ENCODE data around the gene NPHP1. TPM values are rescaled to one million over a fixed set of nuclear protein-coding genes. Genes with fewer than 3 reads are reported as not detected.
"Not testable (repeated sequence)": the region's sequence is repeated elsewhere in the genome, so short reads cannot be mapped to it uniquely, and the experiment has no call there.

Gene NPHP1
- total and polyA plus RNA-seq, 5 donors, result 4.7 to 6.6 (median 4.9) TPM

DNA sequence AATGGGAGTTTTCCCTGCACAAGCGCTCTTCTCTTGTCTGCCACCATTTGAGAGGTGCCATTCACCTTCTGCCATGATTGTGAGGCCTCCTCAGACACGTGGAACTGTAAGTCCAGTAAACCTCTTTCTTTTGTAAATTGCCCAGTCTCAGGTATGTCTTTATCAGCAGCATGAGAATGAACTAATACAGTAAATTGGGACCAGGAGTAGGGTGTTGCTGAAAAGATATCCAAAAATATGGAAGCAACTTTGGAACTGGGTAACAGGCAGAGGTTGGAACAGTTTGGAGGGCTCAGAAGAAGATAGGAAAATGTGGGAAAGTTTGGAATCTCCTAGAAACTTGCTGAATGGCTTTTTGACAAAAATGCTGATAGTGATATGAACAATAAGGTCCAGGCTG lies 50.6 kb downstream of the NPHP1 start:
- H3K27me3 ChIP-seq (ENCODE audit: control insufficient read depth, insufficient read depth); DNase-seq; H3K27ac ChIP-seq (ENCODE audit: low read length); ATAC-seq; H3K9me3 ChIP-seq (ENCODE audit: control insufficient read depth, low read length); H3K4me1 ChIP-seq (ENCODE audit: control insufficient read depth, insufficient read depth, low read length); H3K4me3 ChIP-seq (ENCODE audit: low read length): not testable (repeated sequence)
- intact Hi-C loops (cut with DNase I), result loop anchor here in 1 of 4 donors (10.0 kb wide), 1 partner anchor 49 kb away; no protein-coding TSS in a partner anchor
- WGBS, result 94% methylated on average over 2 of the region's 2 CpGs

DNA sequence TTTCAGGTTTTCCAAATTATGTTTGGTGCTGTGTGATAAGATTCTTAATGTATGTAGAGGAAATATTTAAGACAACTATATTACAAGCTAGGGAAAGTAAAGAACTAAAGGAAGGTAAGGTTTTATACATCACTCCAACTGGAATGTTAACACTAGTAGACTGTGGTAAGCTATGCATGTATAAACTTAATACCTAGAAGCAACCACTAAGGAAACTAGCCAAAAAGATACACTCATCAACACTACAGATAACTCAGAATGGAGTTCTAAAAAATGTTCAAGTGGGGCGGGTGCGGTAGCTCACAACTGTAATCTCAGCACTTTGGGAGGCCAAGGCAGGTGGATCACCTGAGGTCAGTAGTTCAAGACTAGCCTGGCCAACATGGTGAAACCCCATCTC lies 51.4 kb downstream of the NPHP1 start:
- WGBS, result 96% methylated on average over 2 of the region's 2 CpGs
- DNase-seq (no peak), ATAC-seq (no peak)
- Histone ChIP-seq H3K4me3 (ENCODE audit: low read length) (no peak overlapping the region), H3K27me3 (ENCODE audit: control insufficient read depth, insufficient read depth) (no peaks in the 10 kb centered on the region), H3K27ac (ENCODE audit: low read length) (no peak overlapping the region), H3K4me1 (ENCODE audit: control insufficient read depth, insufficient read depth, low read length) (no peaks in the 10 kb centered on the region), H3K9me3 (ENCODE audit: control insufficient read depth, low read length) (peaks cover 2% of the 10 kb centered on the region)
- intact Hi-C loops (cut with DNase I), result loop anchor here in 1 of 4 donors (10.0 kb wide), 1 partner anchor 49 kb away; no protein-coding TSS in a partner anchor

DNA sequence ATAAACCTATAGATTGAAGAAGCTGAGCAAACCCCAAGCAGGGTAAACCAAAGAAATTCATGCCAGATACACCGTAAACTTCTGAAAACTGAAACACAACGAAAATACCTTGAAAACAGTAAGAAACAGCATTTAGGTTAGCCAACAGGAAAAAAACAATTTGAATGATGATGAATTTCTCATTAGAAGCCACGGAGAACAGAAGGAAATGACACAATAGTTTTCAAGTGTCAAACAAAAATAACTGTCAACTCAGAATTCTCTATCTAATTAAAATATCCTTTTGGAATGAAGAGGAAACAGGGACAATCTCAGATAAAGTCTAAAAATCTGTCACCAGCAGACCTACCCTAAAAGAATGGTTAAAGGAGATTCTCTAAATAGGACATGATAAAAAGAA lies 51.9 kb downstream of the NPHP1 start:
- Histone ChIP-seq H3K27ac (ENCODE audit: low read length) (no peak overlapping the region), H3K27me3 (ENCODE audit: control insufficient read depth, insufficient read depth) (no peaks in the 10 kb centered on the region), H3K4me1 (ENCODE audit: control insufficient read depth, insufficient read depth, low read length) (no peaks in the 10 kb centered on the region), H3K9me3 (ENCODE audit: control insufficient read depth, low read length) (peaks cover 2% of the 10 kb centered on the region), H3K4me3 (ENCODE audit: low read length) (no peak overlapping the region)
- WGBS, result 62% methylated on average over 3 of the region's 3 CpGs
- intact Hi-C loops (cut with DNase I), result loop anchor here in 1 of 4 donors (10.0 kb wide), 1 partner anchor 48 kb away; no protein-coding TSS in a partner anchor
- DNase-seq (no peak), ATAC-seq (no peak)

DNA sequence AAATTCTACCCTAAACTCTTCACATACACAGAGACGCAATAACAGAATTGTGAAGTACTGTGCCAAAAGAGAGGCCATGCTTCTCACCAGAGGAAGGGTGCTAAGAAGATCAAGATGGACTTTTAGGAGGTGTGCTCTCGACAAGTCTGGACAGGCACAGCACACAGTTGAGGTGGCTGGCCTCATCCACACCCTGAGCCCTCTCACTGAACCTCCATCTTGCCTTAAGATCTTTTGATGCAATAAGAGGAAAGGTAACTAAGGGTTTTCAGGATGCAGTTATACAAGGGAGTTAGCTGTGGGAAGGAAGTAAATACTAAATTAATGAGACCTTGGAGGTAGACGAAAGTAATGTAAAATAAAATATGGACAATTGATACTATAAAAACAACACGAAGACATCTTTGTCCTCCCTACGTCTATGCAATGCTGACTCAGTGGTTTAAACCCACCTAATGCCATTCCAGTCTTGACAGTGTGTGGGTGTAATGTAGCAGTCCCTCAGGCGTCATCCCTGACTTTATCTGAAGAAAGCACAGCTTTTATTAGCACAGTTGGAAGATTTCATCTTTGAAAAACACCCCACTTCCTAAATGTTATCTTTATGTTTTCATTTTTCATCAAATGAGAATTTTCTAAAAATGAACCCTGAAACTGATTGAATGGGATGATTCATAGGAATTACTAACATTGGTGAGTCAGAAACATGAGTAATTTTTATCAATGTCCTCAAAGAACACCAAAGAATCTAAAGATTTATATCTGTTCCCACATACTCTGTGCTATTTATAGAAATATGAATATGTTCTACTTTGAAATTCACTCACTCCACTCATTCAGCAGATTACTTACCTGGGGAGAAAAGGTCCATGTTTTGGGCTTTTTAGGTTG lies 55.2 kb downstream of the NPHP1 start:
- peak in 1 of 2 donors; percentile 93 for ATAC-seq
- no peak for DNase-seq
- no peak overlapping the region for H3K27ac ChIP-seq (ENCODE audit: low read length)
- H3K4me3 ChIP-seq (ENCODE audit: low read length), result no peak overlapping the region
- no peaks in the 10 kb centered on the region for H3K27me3 ChIP-seq (ENCODE audit: control insufficient read depth, insufficient read depth)
- H3K9me3 ChIP-seq (ENCODE audit: control insufficient read depth, low read length), result no peaks in the 10 kb centered on the region
- H3K4me1 ChIP-seq (ENCODE audit: control insufficient read depth, insufficient read depth, low read length), result no peaks in the 10 kb centered on the region
- 63% methylated on average over 6 of the region's 6 CpGs for WGBS
- intact Hi-C loops (cut with DNase I), result loop anchor here in 1 of 4 donors (10.0 kb wide), 1 partner anchor 45 kb away; no protein-coding TSS in a partner anchor

DNA sequence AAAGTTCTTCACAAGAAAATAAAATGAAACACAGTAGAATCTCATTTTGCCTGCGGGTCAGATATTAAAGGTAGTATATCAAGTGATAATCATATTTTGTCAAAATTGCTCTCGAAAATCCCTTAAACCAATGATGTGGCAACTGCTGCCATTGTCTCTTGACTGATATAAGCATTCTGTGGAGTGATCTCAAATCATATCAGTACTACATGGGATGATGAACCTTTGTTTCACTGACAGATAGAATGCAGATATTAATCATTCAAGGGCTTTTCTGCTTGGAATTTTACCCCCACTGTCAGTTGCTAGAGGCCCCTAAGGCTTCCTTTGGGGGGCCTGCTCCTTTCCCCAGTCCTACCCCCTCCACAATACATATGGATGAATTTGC lies 57.9 kb downstream of the NPHP1 start:
- WGBS, result 98% methylated on average over 2 of the region's 2 CpGs
- no peaks in the 10 kb centered on the region for H3K4me1 ChIP-seq (ENCODE audit: control insufficient read depth, insufficient read depth, low read length)
- intact Hi-C loops (cut with DNase I), result no loop called here
- H3K4me3 ChIP-seq (ENCODE audit: low read length), result no peak overlapping the region
- H3K27me3 ChIP-seq (ENCODE audit: control insufficient read depth, insufficient read depth), result no peaks in the 10 kb centered on the region
- ATAC-seq (no peak), DNase-seq (no peak)
- no peak overlapping the region for H3K27ac ChIP-seq (ENCODE audit: low read length)
- H3K9me3 ChIP-seq (ENCODE audit: control insufficient read depth, low read length), result no peaks in the 10 kb centered on the region

DNA sequence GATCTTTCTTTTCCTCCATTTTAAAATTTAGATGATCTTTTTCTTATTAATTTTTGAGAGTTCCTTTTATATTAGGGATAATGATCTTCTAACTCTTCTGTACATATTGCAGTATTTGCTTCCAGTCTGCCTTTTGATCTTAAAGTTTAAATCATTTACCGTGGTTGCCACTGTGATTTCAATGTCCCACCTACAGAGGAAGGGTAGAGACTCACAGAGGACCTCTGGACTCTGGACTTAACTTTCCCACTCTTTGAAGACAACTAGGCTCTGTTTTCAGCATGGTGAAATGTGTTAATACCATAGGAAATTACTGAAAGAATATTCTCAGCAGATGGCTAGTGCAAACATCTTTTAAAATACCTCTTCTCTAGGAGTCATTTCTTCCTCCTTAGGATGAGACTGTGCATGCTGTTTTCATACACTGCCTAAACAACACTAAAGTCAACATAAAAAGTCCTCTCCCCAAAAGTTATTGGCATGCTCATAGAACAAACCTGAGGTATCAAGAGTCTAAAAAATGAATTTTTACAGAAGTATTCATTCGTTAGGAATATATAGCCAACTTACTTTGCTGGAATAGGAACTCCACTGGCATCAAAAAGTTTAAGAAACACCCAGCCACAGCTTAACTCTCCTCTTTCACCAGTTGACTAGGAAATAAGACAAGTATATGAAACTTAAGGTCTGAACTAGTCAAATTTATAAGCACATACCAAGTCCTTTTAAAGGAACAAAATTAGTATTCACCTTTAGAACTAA lies 58.4 kb downstream of the NPHP1 start:
- no peaks in the 10 kb centered on the region for H3K27me3 ChIP-seq (ENCODE audit: control insufficient read depth, insufficient read depth)
- H3K4me1 ChIP-seq (ENCODE audit: control insufficient read depth, insufficient read depth, low read length), result no peaks in the 10 kb centered on the region
- ATAC-seq (no peak), DNase-seq (no peak)
- H3K27ac ChIP-seq (ENCODE audit: low read length), result no peak overlapping the region
- no peak overlapping the region for H3K4me3 ChIP-seq (ENCODE audit: low read length)
- intact Hi-C loops (cut with DNase I), result no loop called here
- WGBS, result 91% methylated on average over 2 of the region's 2 CpGs
- H3K9me3 ChIP-seq (ENCODE audit: control insufficient read depth, low read length), result no peaks in the 10 kb centered on the region

DNA sequence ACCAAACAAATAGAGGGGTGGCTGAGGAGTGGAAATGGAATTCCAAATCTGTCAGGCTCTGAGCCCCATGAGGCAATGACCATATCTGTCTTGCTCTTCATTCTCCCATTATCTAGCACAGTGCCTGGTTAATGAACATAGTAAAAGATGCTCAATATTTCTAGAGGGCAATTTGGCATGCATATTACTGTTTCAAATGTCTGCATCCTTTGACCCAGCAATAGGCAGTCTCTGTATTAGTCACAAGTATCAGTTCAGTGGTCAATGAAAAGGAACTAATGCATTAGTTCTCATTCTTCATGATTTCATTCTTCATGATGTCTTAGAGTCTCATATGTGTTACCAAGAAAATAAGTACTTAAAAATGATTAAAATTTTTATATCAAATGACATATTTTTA lies 60.8 kb downstream of the NPHP1 start:
- H3K4me1 ChIP-seq (ENCODE audit: control insufficient read depth, insufficient read depth, low read length), result peaks cover 1% of the 10 kb centered on the region
- no peak overlapping the region for H3K27ac ChIP-seq (ENCODE audit: low read length)
- intact Hi-C loops (cut with DNase I), result no loop called here
- no peaks in the 10 kb centered on the region for H3K27me3 ChIP-seq (ENCODE audit: control insufficient read depth, insufficient read depth)
- no peak for DNase-seq
- H3K9me3 ChIP-seq (ENCODE audit: control insufficient read depth, low read length), result no peaks in the 10 kb centered on the region
- no peak overlapping the region for H3K4me3 ChIP-seq (ENCODE audit: low read length)
- no peak for ATAC-seq

DNA sequence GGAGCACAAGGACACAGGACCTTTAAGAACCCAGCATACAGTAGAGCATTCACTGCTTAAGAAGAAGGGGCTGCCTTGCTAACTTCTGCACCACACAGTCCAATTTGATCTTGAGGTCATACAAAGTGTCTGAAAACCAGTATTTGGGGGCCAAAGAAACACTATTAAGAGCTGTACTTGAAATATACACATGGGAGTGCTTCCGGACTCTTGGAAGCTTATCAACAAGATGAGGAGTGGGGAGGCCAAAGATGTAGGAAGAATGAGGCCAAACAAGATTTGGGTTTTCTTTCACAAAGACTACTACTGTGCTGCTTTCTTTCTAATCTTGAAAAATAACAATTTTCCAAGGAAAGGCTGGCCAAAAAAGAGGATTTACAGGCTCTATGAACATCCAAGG lies 64.4 kb downstream of the NPHP1 start:
- intact Hi-C loops (cut with DNase I), result no loop called here
- Histone ChIP-seq H3K27me3 (ENCODE audit: control insufficient read depth, insufficient read depth) (no peaks in the 10 kb centered on the region), H3K9me3 (ENCODE audit: control insufficient read depth, low read length) (no peaks in the 10 kb centered on the region), H3K4me1 (ENCODE audit: control insufficient read depth, insufficient read depth, low read length) (peaks cover 4% of the 10 kb centered on the region), H3K4me3 (ENCODE audit: low read length) (no peak overlapping the region), H3K27ac (ENCODE audit: low read length) (no peak overlapping the region)
- peak; percentile 34 to 66 for ATAC-seq
- no peak for DNase-seq
- WGBS, result 57% methylated on average over 1 of the region's 1 CpG

DNA sequence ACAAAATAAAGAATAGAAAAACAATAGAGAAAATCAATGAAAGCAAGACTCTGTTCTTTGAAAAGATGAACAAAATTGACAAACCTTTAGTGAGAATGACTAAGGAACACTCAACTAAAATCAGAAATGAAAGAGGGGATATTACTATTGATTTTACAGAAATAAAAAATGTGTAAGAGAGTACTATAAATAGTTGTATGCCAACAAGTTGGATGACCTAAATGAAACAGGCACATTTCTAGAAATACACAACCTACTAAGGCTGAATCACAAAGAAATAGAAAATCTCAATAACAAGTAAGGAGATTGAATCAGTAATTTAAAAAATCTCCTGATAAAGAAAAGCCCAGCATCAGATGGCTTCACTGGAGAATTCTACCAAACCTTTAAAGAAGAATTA lies 70.8 kb downstream of the NPHP1 start:
- no peak overlapping the region for H3K4me3 ChIP-seq (ENCODE audit: low read length)
- DNase-seq (no peak), ATAC-seq (no peak)
- no peaks in the 10 kb centered on the region for H3K27me3 ChIP-seq (ENCODE audit: control insufficient read depth, insufficient read depth)
- peaks cover 3% of the 10 kb centered on the region for H3K4me1 ChIP-seq (ENCODE audit: control insufficient read depth, insufficient read depth, low read length)
- H3K9me3 ChIP-seq (ENCODE audit: control insufficient read depth, low read length), result no peaks in the 10 kb centered on the region
- intact Hi-C loops (cut with DNase I), result no loop called here
- no peak overlapping the region for H3K27ac ChIP-seq (ENCODE audit: low read length)

DNA sequence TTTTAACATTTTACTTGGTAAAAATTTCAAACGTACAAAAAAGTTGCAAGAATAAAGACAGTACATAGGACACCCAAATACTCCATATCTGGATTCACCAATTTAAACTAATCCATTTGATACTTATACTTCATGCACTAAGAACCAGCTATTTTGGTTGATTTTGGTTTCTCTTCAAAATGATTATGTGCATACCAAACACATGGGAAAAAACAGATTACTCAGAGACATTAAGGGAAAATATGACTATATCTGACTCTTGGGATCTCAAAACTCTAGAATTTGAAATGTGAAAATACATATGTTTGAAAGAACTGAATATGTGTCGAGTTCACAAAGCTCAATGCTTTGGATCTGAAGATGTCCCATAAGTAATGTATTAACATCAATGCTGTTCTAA lies 73.6 kb downstream of the NPHP1 start:
- H3K27me3 ChIP-seq (ENCODE audit: control insufficient read depth, insufficient read depth), result no peaks in the 10 kb centered on the region
- H3K9me3 ChIP-seq (ENCODE audit: control insufficient read depth, low read length), result no peaks in the 10 kb centered on the region
- H3K4me1 ChIP-seq (ENCODE audit: control insufficient read depth, insufficient read depth, low read length), result no peaks in the 10 kb centered on the region
- no peak for DNase-seq
- H3K4me3 ChIP-seq (ENCODE audit: low read length), result no peak overlapping the region
- H3K27ac ChIP-seq (ENCODE audit: low read length), result no peak overlapping the region
- intact Hi-C loops (cut with DNase I), result no loop called here
- WGBS, result 83% methylated on average over 2 of the region's 2 CpGs
- no peak for ATAC-seq

DNA sequence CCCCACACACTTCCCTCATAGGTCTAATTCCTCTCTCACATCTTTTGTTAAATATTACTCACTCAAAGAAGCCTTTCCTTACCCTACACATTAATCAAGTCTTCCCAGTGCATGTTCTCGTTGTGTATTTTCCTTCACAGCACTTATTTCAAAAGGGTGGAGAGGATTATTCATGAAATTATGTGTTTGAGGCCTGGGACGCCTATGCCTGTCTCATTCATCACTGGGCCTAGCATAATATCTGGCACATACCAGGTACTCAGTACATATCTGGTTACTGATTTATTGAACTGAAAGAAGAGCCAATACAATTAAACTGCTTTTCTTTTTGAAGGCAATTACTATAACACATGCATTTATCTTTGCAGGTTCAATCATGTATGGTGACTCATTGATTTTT lies 74.1 kb downstream of the NPHP1 start:
- Histone ChIP-seq H3K27ac (ENCODE audit: low read length) (no peak overlapping the region), H3K4me1 (ENCODE audit: control insufficient read depth, insufficient read depth, low read length) (no peaks in the 10 kb centered on the region), H3K4me3 (ENCODE audit: low read length) (no peak overlapping the region), H3K9me3 (ENCODE audit: control insufficient read depth, low read length) (no peaks in the 10 kb centered on the region), H3K27me3 (ENCODE audit: control insufficient read depth, insufficient read depth) (no peaks in the 10 kb centered on the region)
- intact Hi-C loops (cut with DNase I), result no loop called here
- DNase-seq (no peak), ATAC-seq (no peak)
- WGBS, result 92% methylated on average over 2 of the region's 2 CpGs

Data from right cardiac atrium (tissue), 5 donors.